Muscle of arm (tissue), 12 donors: ENCODE measurements around the gene CLIC3. TPM values are rescaled to one million over a fixed set of nuclear protein-coding genes. Genes with fewer than 3 reads are reported as not detected.

Experiments
- DNase-seq: peaks from one replicate; pipeline ENCODE4 v3.0.0-alpha.2; 2013
- polyA plus RNA-seq, 12 donors: library from polyadenylated mRNA; unstranded; fragments of 120-200 nt; gene quantifications; one replicate each; pipeline ENCODE4 v1.2.1, GENCODE V29; 2013; ENCODE audit not compliant: insufficient read length in 12 of 12

CLIC3 gene
- polyA plus RNA-seq, 12 donors: 0.23 to 26.6 (median 0.49) TPM; not detected in 3

- DNase-seq: no peak
Observed at GRCh38 chr9:136968333-136969127, 27.8 kb downstream of the CLIC3 start.

DNA sequence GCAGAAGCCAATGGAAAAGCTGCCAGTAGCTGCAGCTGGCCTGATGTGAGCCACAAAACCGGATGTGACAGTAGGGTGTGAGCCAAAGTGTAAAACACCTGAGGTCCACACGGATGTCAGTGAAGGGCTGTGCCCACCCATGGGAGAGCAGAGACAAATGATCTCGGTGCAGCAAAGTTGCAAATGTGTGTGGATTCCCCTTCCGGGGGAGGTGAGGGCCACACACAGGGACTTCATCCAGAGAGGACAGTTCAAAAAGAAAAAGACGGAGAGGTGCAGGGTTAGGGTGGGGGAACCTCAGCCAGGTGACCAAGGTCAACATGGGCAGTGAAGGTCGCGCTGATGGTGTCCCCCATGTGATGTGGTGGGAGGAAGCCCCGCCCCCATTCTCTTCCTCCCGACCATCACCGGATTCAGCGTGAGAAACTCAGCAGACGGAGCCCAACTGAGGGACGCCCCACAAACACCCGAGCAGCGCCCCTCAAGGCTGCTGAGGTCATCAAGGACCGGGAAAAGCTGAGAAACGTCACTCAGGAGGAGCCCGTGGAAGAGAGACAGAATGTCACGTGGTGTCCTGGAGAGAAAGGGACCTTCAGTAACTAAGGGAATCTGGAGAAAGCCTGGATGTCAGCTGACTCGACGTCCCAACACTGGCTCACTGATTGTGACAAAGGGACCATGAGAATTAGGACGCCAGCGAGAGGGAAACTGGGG is 30.4 kb downstream of the CLIC3 start:
- no peak for DNase-seq

DNA sequence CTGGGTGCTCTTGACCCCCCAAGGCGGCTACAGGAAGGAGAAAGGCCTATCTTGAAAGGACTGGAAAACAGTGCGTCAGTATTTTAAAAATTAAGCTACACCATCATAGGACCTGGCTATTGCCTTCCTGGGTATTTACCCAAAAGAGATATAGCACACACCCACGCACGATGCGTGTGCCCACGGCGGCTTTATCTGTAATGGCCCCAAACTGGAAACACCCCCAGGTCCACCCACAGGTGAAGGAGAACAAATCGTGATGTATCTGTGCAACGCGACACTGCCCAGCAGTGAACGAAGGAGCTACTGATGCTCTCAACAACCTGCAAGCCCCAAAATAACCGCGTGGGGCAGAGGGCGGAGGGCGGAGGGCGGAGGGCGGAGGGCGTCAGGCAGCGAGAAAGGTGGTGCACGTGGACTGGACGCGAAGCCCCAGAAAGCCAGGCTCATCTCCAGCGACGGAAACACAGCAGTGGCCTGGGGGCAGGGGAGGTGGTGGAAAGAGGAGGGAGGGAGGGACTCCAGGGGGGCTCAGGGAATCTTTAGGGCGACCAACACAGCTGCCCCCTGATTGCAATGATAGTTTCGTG is 31.4 kb downstream of the CLIC3 start:
- DNase-seq: no peak

GRCh38 chr9:136964171-136964689 is 32.1 kb downstream of the CLIC3 start:
- no peak for DNase-seq

- no peak for DNase-seq
Observed at GRCh38 chr9:136963751-136964150, 32.6 kb downstream of the CLIC3 start.

GRCh38 chr9:136963341-136963740 is 33.0 kb downstream of the CLIC3 start:
- DNase-seq: no peak

GRCh38 chr9:136962701-136963248 is 33.6 kb downstream of the CLIC3 start:
- no peak for DNase-seq

DNA sequence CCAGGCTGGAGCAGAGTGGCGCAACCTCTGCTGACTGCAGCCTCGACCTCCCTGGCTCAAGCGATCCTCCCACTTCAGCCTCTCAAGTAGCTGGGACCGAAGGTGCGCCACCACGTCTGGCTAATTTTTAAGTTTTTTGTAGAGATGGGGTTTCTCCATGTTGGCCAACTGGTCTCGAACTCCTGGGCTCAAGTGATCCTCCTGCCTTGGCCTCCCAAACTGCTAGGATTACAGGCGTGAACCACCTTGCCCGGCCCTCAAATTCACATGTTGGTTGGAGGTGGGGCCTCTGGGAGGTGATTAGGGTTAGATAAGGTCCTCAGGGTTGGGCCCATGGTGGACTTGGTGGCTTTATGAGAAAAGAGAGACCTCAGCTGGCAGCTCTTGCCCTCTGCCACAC is 34.2 kb downstream of the CLIC3 start:
- DNase-seq: no peak

GRCh38 chr9:136961279-136962065 is 34.9 kb downstream of the CLIC3 start:
- no peak for DNase-seq

- DNase-seq: no peak
Observed at GRCh38 chr9:136960938-136961275, 35.5 kb downstream of the CLIC3 start.

DNA sequence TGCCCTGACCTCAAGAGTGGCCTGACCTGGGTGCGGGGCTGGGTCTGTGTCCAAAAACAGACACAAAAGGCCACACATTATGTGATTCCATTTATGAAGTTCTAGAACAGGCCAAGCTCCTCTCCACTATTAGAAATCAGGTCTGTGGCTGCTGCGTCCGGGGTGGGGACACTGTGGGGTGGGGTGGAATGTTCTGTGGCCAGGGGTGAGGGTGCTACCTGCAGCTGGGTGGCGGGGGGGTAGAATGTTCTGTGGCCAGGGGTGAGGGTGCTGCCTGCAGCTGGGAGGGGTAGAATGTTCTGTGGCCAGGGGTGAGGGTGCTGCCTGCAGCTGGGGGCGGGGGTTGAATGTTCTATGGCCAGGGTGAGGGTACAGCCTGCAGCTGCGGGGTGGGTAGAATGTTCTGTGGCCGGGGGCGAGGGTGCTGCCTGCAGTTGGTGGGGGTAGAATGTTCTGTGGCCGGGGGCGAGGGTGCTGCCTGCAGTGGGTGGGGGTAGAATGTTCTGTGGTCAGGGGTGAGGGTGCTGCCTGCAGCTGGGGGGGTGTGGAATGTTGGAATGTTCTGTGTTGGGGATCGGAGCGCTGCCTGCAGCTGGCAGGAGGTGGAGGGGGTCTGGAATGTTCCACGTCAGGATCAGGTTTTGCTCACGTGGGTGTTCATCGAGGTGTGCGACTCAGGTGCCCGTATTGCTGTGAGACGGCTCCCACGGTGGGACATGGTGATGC is 36.0 kb downstream of the CLIC3 start:
- DNase-seq: no peak

- no peak for DNase-seq
Observed at GRCh38 chr9:136958898-136959850, 37.2 kb downstream of the CLIC3 start.

DNA sequence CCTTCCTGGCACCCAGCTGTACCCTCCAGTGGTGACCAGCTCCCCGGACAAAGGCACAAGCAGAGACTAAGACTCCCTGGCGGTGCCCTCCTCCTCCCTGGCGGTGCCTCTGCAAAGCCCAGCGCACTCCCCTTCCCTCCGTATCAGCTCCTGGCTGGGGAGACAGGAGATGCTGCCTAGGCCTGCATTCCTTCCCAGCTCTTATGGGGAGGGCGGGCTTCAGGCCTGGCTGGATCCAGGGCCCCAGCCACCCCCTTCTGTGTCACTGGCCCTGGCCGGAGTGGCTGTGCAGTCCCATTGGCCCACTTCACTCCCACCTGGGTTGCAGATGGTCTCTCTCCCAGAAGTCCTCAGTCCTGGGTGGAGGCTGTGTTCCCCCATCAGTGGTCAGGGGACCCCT is 37.9 kb downstream of the CLIC3 start:
- no peak for DNase-seq

DNA sequence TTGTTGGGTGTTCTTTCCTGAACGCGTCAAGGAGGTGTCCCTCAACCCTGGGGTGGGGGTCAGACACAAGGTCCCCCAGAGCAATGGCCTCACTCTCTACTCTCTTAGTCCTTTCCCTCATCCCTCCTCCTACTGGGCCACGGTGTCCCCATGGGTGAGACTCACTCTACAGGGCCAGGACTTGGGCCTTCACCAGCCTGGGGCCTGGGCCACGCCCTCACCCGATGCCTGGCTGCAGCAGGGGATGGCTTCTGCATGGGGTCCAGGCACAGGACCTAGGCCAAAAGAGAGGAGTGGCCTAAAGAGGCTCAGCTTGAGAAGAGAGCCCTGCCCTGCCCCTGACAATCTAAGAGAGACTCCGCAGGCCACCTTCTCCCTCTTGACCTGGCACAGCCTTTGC is 38.5 kb downstream of the CLIC3 start:
- DNase-seq: no peak

- DNase-seq: no peak
Observed at GRCh38 chr9:136957461-136957860, 38.9 kb downstream of the CLIC3 start.

DNA sequence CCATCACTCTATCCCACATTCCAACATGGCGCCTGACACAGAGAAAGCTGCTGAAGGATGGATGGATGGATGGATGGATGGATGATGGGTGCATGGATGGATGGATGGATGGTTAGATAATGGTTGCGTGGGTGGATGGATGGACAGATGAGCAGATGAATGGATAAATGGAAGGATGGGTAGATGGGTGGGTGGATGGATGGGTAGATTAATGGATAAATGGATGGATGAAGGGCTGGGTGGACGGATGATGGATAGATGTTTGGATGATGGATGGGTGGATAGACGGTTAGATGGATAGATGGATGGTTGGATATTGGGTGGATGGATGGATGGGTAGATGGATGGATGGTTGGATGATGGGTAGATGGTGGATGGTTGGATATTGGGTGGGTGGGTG is 39.8 kb downstream of the CLIC3 start:
- DNase-seq: no peak

- no peak for DNase-seq
Observed at GRCh38 chr9:136955943-136956335, 40.4 kb downstream of the CLIC3 start.

GRCh38 chr9:136955202-136955942 is 41.0 kb downstream of the CLIC3 start:
- no peak for DNase-seq
